GM23338 (cell line): ENCODE results near the gene RIPOR3. TPM values are rescaled to one million over a fixed set of nuclear protein-coding genes. Genes with fewer than 3 reads are reported as not detected.

Experiments used
- ATAC-seq: fragments of 200-7000 bp; cut with Tn5 transposase; 3 replicates; pipeline ENCODE4 v1.9.1; 2020
- DNase-seq: peaks from one replicate; pipeline ENCODE4 v3.0.0-alpha.2; 2015; ENCODE audit warnings: low spot score
- H2AFZ ChIP-seq: fragments of 200-600 bp; sonication (generic); 2 replicates; pipeline ENCODE4 v1.8.0; 2016; ENCODE audit warnings: antibody characterized with exemption, mild to moderate bottlenecking, moderate library complexity
- H3F3A ChIP-seq: fragments of 200-600 bp; sonication (generic); replicated peaks from 2 replicates; pipeline ENCODE4 v1.8.0; 2017; ENCODE audit warnings: antibody characterized with exemption, mixed run types, low read depth
- H3K27ac ChIP-seq: fragments of 200-600 bp; sonication (generic); 2 replicates; pipeline ENCODE4 v1.6.1; 2016; ENCODE audit warnings: low read depth
- H3K27me3 ChIP-seq: fragments of 200-600 bp; sonication (generic); 2 replicates; pipeline ENCODE4 v1.8.0; 2016; ENCODE audit warnings: mild to moderate bottlenecking, mixed run types, moderate library complexity; ENCODE audit not compliant: insufficient read depth
- H3K36me3 ChIP-seq: fragments of 200-600 bp; sonication (generic); 2 replicates; pipeline ENCODE4 v1.8.0; 2016; ENCODE audit warnings: mild to moderate bottlenecking; ENCODE audit not compliant: insufficient read depth
- H3K4me1 ChIP-seq: fragments of 200-600 bp; sonication (generic); 2 replicates; pipeline ENCODE4 v1.8.0; 2016; ENCODE audit warnings: mild to moderate bottlenecking, moderate library complexity; ENCODE audit not compliant: insufficient read depth
- H3K4me2 ChIP-seq: fragments of 200-600 bp; sonication (generic); 2 replicates; pipeline ENCODE4 v1.7.1; 2017; ENCODE audit warnings: mixed run types
- H3K4me3 ChIP-seq: fragments of 200-600 bp; sonication (generic); 2 replicates; pipeline ENCODE4 v1.6.1; 2016; ENCODE audit warnings: mixed run types
- H3K79me2 ChIP-seq: fragments of 200-600 bp; sonication (generic); replicated peaks from 2 replicates; pipeline ENCODE4 v1.8.0; 2017; ENCODE audit warnings: mild to moderate bottlenecking; ENCODE audit not compliant: insufficient read depth
- H3K9me2 ChIP-seq: fragments of 200-600 bp; sonication (generic); 2 replicates; pipeline ENCODE4 v1.8.0; 2017; ENCODE audit not compliant: insufficient read depth
- H4K20me1 ChIP-seq: fragments of 200-600 bp; sonication (generic); replicated peaks from 2 replicates; pipeline ENCODE4 v1.8.0; 2017; ENCODE audit warnings: mild to moderate bottlenecking; ENCODE audit not compliant: insufficient read depth
- H3K27ac Mint-ChIP-seq: 2 replicates; pipeline ENCODE4 v1.8.0; 2020; ENCODE audit warnings: inconsistent platforms, mild to moderate bottlenecking, moderate library complexity, mixed read lengths
- H3K27me3 Mint-ChIP-seq: 3 replicates; pipeline ENCODE4 v1.8.0; 2022; ENCODE audit warnings: low read depth, mild to moderate bottlenecking, moderate library complexity, mixed read lengths, inconsistent platforms; ENCODE audit not compliant: insufficient read depth, poor library complexity
- H3K36me3 Mint-ChIP-seq: 3 replicates; pipeline ENCODE4 v1.8.0; 2021; ENCODE audit warnings: low read depth, mild to moderate bottlenecking, inconsistent platforms, moderate library complexity, mixed read lengths
- H3K4me1 Mint-ChIP-seq: 3 replicates; pipeline ENCODE4 v1.8.0; 2020; ENCODE audit warnings: mild to moderate bottlenecking, inconsistent platforms, mixed read lengths
- H3K4me3 Mint-ChIP-seq: 3 replicates; pipeline ENCODE4 v1.8.0; 2021; ENCODE audit warnings: moderate library complexity, mild to moderate bottlenecking, inconsistent platforms, mixed read lengths
- H3K9me3 Mint-ChIP-seq: 3 replicates; pipeline ENCODE4 v1.8.0; 2020; ENCODE audit warnings: moderate library complexity, mild to moderate bottlenecking, inconsistent platforms, mixed read lengths
- ETS1 ChIP-seq: IDR thresholded peaks from 2 replicates; pipeline ENCODE4 v1.6.1; 2016; ENCODE audit warnings: antibody characterized with exemption
- EZH2 ChIP-seq: fragments of 200-600 bp; sonication (generic); IDR thresholded peaks from one replicate; pipeline ENCODE4 v1.8.0; 2017; ENCODE audit warnings: antibody characterized with exemption, mild to moderate bottlenecking, low read depth; ENCODE audit not compliant: unreplicated experiment
- EZH2phosphoT487 ChIP-seq: fragments of 200-600 bp; sonication (generic); IDR thresholded peaks from one replicate; pipeline ENCODE4 v1.8.1; 2018; ENCODE audit warnings: antibody characterized with exemption; ENCODE audit not compliant: unreplicated experiment
- NANOG ChIP-seq: IDR thresholded peaks from 2 replicates; pipeline ENCODE4 v1.6.1; 2016; ENCODE audit warnings: antibody characterized with exemption, borderline replicate concordance
- POLR2AphosphoS5 ChIP-seq: IDR thresholded peaks from 2 replicates; pipeline ENCODE4 v1.6.1; 2016; ENCODE audit warnings: antibody characterized with exemption, low read depth
- ZNF114 ChIP-seq: fragments of 250-450 bp; sonication (Bioruptor Pico); IDR thresholded peaks from 2 replicates; pipeline ENCODE4 v1.5.0; 2020; ENCODE audit warnings: mild to moderate bottlenecking, moderate library complexity
- ZNF462 ChIP-seq: fragments of 250-450 bp; sonication (Bioruptor Pico); IDR thresholded peaks from 2 replicates; pipeline ENCODE4 v1.5.0; 2020; ENCODE audit warnings: mild to moderate bottlenecking, moderate library complexity
- polyA plus RNA-seq: library from polyadenylated mRNA; unstranded; fragments of >200 nt; fragmentation: Nextera tagmentation; extraction: Ambion mirVana; gene quantifications from 2 replicates; pipeline ENCODE4 v1.2.1, GENCODE V29; 2016
- total RNA-seq: library from RNA; depleted of rRNA; stranded (reverse); fragments of >200 nt; shearing (Covaris generic); gene quantifications from 2 replicates; pipeline ENCODE4 v1.2.3, GENCODE V29; 2014
- TF ChIP-seq, protein P1 (sequence below), 2 experiments: fragments of 200-600 bp in 1 of 2; sonication (generic) in 1 of 2; conservative IDR thresholded peaks; 2 replicates each; pipeline versions ENCODE4 v1.5.1 to v1.6.1; 2016 to 2017; ENCODE audit warnings: antibody characterized with exemption in 2 of 2, low read depth in 2 of 2, mild to moderate bottlenecking in 2 of 2, moderate library complexity in 1 of 2

Gene RIPOR3
- total and polyA plus RNA-seq, 2 experiments from 2014 or later = 4.9 to 6.3 TPM

DNA sequence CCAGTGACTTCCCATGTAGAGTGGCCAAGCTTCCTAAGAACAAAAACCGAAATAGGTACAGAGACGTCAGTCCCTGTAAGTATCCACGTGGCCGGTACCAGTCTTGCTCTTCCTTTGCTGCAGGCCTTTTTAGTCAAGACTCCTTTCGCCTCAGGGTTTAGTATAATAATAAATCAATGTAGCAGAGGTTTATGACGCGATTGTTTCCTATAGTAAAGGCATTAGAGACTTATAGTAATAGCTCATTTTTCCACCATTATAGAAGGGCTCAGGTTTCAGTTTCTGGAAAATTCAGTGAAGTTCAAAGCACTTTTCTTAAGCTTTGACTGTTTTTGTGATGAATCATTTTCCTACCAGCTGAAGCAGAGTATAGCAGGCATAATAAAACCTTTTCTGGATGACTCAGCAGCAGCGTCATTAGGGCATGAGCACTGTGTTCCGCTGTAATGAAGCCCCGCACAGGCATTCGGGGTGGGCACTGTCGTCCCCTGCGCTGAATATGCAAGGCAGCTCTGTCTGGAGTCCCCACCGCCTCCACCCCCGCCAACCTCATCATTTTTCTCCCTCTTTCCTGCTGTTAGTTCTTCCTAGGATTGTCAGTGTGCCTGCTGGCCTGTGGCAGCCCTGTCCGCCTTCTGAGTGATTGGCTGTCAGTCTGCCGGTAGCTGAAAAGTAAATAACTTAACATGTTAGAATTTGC is 129.8 kb downstream of the RIPOR3 start:
- Mint-ChIP-seq H3K36me3 (peaks cover 12% of the 10 kb centered on the region), H3K27me3 (no peaks in the 10 kb centered on the region), H3K4me3 (no peak overlapping the region), H3K4me1 (no peaks in the 10 kb centered on the region; the same call in 2 of the 3 replicates), H3K9me3 (no peaks in the 10 kb centered on the region), H3K27ac (no peak overlapping the region; the same call in none of the 2 replicates)
- Histone ChIP-seq H3K27ac (no peak overlapping the region), H3K4me1 (no peaks in the 10 kb centered on the region), H3K4me2 (no peak overlapping the region), H2AFZ (no peak overlapping the region), H4K20me1 (no peaks in the 10 kb centered on the region; the same call in 1 of the 2 replicates), H3K27me3 (no peaks in the 10 kb centered on the region), H3K4me3 (no peak overlapping the region), H3F3A (no peaks in the 10 kb centered on the region), H3K36me3 (no peaks in the 10 kb centered on the region), H3K9me2 (no peaks in the 10 kb centered on the region), H3K79me2 (peaks cover 18% of the 10 kb centered on the region; the same call in 1 of the 2 replicates)
- ATAC-seq (no peak), DNase-seq (no peak)
- no peak for TF ChIP-seq EZH2phosphoT487

GRCh38 chr20:50560867-50561266 is 130.5 kb downstream of the RIPOR3 start:
- no peaks in the 10 kb centered on the region for H3K36me3 ChIP-seq
- TF ChIP-seq, protein P1, sequence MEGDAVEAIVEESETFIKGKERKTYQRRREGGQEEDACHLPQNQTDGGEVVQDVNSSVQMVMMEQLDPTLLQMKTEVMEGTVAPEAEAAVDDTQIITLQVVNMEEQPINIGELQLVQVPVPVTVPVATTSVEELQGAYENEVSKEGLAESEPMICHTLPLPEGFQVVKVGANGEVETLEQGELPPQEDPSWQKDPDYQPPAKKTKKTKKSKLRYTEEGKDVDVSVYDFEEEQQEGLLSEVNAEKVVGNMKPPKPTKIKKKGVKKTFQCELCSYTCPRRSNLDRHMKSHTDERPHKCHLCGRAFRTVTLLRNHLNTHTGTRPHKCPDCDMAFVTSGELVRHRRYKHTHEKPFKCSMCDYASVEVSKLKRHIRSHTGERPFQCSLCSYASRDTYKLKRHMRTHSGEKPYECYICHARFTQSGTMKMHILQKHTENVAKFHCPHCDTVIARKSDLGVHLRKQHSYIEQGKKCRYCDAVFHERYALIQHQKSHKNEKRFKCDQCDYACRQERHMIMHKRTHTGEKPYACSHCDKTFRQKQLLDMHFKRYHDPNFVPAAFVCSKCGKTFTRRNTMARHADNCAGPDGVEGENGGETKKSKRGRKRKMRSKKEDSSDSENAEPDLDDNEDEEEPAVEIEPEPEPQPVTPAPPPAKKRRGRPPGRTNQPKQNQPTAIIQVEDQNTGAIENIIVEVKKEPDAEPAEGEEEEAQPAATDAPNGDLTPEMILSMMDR (conservative IDR thresholded peaks at IDR 0.05; ENCODE audit: low read depth in 2 of 2) = no peak
- TF ChIP-seq NANOG (no peak), EZH2phosphoT487 (no peak), ETS1 (no peak), POLR2AphosphoS5 (no peak), ZNF114 (no peak), ZNF462 (CRISPR knock-in tag) (no peak), EZH2 (no peak)
- no peak overlapping the region for H3K4me3 ChIP-seq
- no peak overlapping the region for H3K27ac ChIP-seq
- H3K36me3 Mint-ChIP-seq = peaks cover 12% of the 10 kb centered on the region
- peaks cover 2% of the 10 kb centered on the region; the same call in 1 of the 2 replicates for H4K20me1 ChIP-seq
- H3K4me1 ChIP-seq = no peaks in the 10 kb centered on the region
- H3K9me3 Mint-ChIP-seq = no peaks in the 10 kb centered on the region
- ATAC-seq (no peak), DNase-seq (no peak)
- H3K4me3 Mint-ChIP-seq = no peak overlapping the region
- peaks cover 19% of the 10 kb centered on the region; the same call in 1 of the 2 replicates for H3K79me2 ChIP-seq
- H3K27me3 ChIP-seq = no peaks in the 10 kb centered on the region
- H3K9me2 ChIP-seq = no peaks in the 10 kb centered on the region
- H3K27me3 Mint-ChIP-seq = no peaks in the 10 kb centered on the region
- no peak overlapping the region for H3K4me2 ChIP-seq
- H3K4me1 Mint-ChIP-seq = no peaks in the 10 kb centered on the region; the same call in 2 of the 3 replicates
- H2AFZ ChIP-seq = no peak overlapping the region
- no peak overlapping the region for H3K27ac Mint-ChIP-seq
- H3F3A ChIP-seq = no peaks in the 10 kb centered on the region
